ENCODE results near the gene GPR132.

The GPR132 gene

GRCh38 chr14:105047283-105048016, 17.8 kb downstream of the GPR132 start:
- no peak overlapping the region for H3K4me2 ChIP-seq (ENCODE audit: low read length, poor library complexity, severe bottlenecking)
- H3K4me3 ChIP-seq (ENCODE audit: insufficient read depth in 1 of 2, low read depth in 1 of 2, low read length in 2 of 2): no peak overlapping the region
- H3K9ac ChIP-seq (ENCODE audit: low read length): no peak overlapping the region
- H3K14ac ChIP-seq (ENCODE audit: low read length in 2 of 2): no peak overlapping the region
- no peak overlapping the region for H2BK5ac ChIP-seq (ENCODE audit: low read depth, low read length, poor library complexity, severe bottlenecking)
- no peaks in the 10 kb centered on the region for H3K9me3 ChIP-seq (ENCODE audit: control insufficient read depth, low read length)
- H2AK5ac ChIP-seq (ENCODE audit: low read length, severe bottlenecking): peak overlapping the region; percentile 74
- H3K36me3 ChIP-seq (ENCODE audit: control insufficient read depth in 1 of 2, insufficient read depth in 2 of 2, low read depth in 1 of 2, low read length in 2 of 2): peaks cover 0 to 4% of the 10 kb centered on the region in 2 experiments
- no peak for DNase-seq
- H3K4ac ChIP-seq (ENCODE audit: low read depth in 1 of 2, low read length in 2 of 2): no peak overlapping the region
- no peak overlapping the region for H3K27ac ChIP-seq (ENCODE audit: low read length, poor library complexity, severe bottlenecking)
- no peak overlapping the region for H2BK120ac ChIP-seq (ENCODE audit: low read depth, low read length)
- H3K23ac ChIP-seq (ENCODE audit: low read length in 2 of 2): no peak overlapping the region
- H3K18ac ChIP-seq (ENCODE audit: low read depth in 1 of 2, low read length in 2 of 2): no peak overlapping the region
- peak overlapping the region; percentile 52 for H4K91ac ChIP-seq (ENCODE audit: low read length)
- no peak overlapping the region for H4K8ac ChIP-seq (ENCODE audit: low read length)
- no peak overlapping the region for H2AFZ ChIP-seq (ENCODE audit: low read depth, low read length)
- H3K4me1 ChIP-seq (ENCODE audit: control insufficient read depth, insufficient read depth, low read depth, low read length): peaks cover 18% of the 10 kb centered on the region
- no peak overlapping the region for H2BK15ac ChIP-seq (ENCODE audit: low read depth, poor library complexity, severe bottlenecking)
- 88% methylated on average over 21 of the region's 24 CpGs for WGBS
- peaks cover 0 to 23% of the 10 kb centered on the region in 2 experiments for H3K27me3 ChIP-seq (ENCODE audit: control insufficient read depth in 1 of 2, insufficient read depth in 1 of 2, low read length in 2 of 2)
- H2BK12ac ChIP-seq (ENCODE audit: low read length in 2 of 2): no peak overlapping the region
- no peaks in the 10 kb centered on the region for H3K79me1 ChIP-seq (replicated peaks; ENCODE audit: low read length, poor library complexity, severe bottlenecking)

- Histone ChIP-seq H3K14ac (ENCODE audit: low read length in 2 of 2) (no peak overlapping the region), H2BK120ac (ENCODE audit: low read depth, low read length) (no peak overlapping the region), H3K4me1 (ENCODE audit: control insufficient read depth, insufficient read depth, low read depth, low read length) (peaks cover 17% of the 10 kb centered on the region), H3K4me3 (ENCODE audit: insufficient read depth in 1 of 2, low read depth in 1 of 2, low read length in 2 of 2) (no peak overlapping the region), H2BK15ac (ENCODE audit: low read depth, poor library complexity, severe bottlenecking) (no peak overlapping the region), H3K27me3 (ENCODE audit: control insufficient read depth in 1 of 2, insufficient read depth in 1 of 2, low read length in 2 of 2) (peaks cover 0 to 28% of the 10 kb centered on the region in 2 experiments), H2AK5ac (ENCODE audit: low read length, severe bottlenecking) (peak overlapping the region; percentile 74), H4K8ac (ENCODE audit: low read length) (no peak overlapping the region), H3K27ac (ENCODE audit: low read length, poor library complexity, severe bottlenecking) (no peak overlapping the region), H2AFZ (ENCODE audit: low read depth, low read length) (no peak overlapping the region), H3K4me2 (ENCODE audit: low read length, poor library complexity, severe bottlenecking) (no peak overlapping the region), H3K9ac (ENCODE audit: low read length) (no peak overlapping the region), H3K36me3 (ENCODE audit: control insufficient read depth in 1 of 2, insufficient read depth in 2 of 2, low read depth in 1 of 2, low read length in 2 of 2) (peaks cover 0 to 4% of the 10 kb centered on the region in 2 experiments), H3K4ac (ENCODE audit: low read depth in 1 of 2, low read length in 2 of 2) (no peak overlapping the region), H3K9me3 (ENCODE audit: control insufficient read depth, low read length) (no peaks in the 10 kb centered on the region), H3K23ac (ENCODE audit: low read length in 2 of 2) (no peak overlapping the region), H2BK5ac (ENCODE audit: low read depth, low read length, poor library complexity, severe bottlenecking) (no peak overlapping the region), H4K91ac (ENCODE audit: low read length) (no peak overlapping the region), H3K79me1 (replicated peaks; ENCODE audit: low read length, poor library complexity, severe bottlenecking) (no peaks in the 10 kb centered on the region), H2BK12ac (ENCODE audit: low read length in 2 of 2) (no peak overlapping the region), H3K18ac (ENCODE audit: low read depth in 1 of 2, low read length in 2 of 2) (no peak overlapping the region)
- DNase-seq: no peak
- 93% methylated on average over 9 of the region's 9 CpGs for WGBS
Measured at GRCh38 chr14:105046891-105047282, 18.3 kb downstream of the GPR132 start.

DNA sequence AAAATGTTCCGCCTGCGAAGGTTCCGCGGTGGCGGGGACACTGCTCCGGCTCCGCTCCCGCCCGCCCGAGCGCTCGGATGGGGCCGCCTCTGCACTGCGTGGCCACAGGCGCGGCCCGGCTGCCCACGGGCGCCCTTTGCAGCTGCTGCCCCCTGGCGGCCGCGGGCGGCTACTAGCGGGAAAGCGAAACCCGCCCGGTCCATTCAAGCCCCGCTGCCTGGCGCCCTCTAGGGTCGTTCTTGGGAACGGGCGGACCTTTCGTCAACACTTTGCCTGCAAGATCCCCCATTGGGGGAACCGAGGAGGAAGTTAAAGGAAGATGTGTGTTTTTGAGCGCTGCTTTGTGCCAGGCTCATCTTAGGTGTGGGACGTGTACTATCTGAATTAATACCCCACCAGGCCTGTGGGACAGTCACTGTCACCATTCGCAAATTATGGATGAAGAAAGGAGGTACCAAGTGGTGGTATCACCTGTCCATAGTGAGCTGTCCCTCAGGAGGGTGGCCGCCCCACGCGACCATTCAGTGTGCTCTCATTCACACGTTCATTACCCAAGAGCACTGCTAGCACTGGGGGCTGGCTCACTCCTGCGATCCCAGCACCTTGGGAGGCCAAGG, 19.4 kb downstream of the GPR132 start:
- no peak overlapping the region for H3K14ac ChIP-seq (ENCODE audit: low read length in 2 of 2)
- no peak overlapping the region for H3K18ac ChIP-seq (ENCODE audit: low read depth in 1 of 2, low read length in 2 of 2)
- H2AFZ ChIP-seq (ENCODE audit: low read depth, low read length): no peak overlapping the region
- no peak overlapping the region for H2AK5ac ChIP-seq (ENCODE audit: low read length, severe bottlenecking)
- no peak overlapping the region for H2BK12ac ChIP-seq (ENCODE audit: low read length in 2 of 2)
- peak; percentile 78 for DNase-seq
- no peak overlapping the region for H3K9ac ChIP-seq (ENCODE audit: low read length)
- no peak overlapping the region for H3K4me3 ChIP-seq (ENCODE audit: insufficient read depth in 1 of 2, low read depth in 1 of 2, low read length in 2 of 2)
- no peak overlapping the region for H3K23ac ChIP-seq (ENCODE audit: low read length in 2 of 2)
- H3K79me1 ChIP-seq (replicated peaks; ENCODE audit: low read length, poor library complexity, severe bottlenecking): no peaks in the 10 kb centered on the region
- no peak overlapping the region for H2BK15ac ChIP-seq (ENCODE audit: low read depth, poor library complexity, severe bottlenecking)
- no peak overlapping the region for H3K27ac ChIP-seq (ENCODE audit: low read length, poor library complexity, severe bottlenecking)
- peak overlapping the region; percentile 35 for H4K91ac ChIP-seq (ENCODE audit: low read length)
- peaks cover 0 to 4% of the 10 kb centered on the region in 2 experiments for H3K36me3 ChIP-seq (ENCODE audit: control insufficient read depth in 1 of 2, insufficient read depth in 2 of 2, low read depth in 1 of 2, low read length in 2 of 2)
- H4K8ac ChIP-seq (ENCODE audit: low read length): peak overlapping the region; percentile 86
- no peak overlapping the region for H3K4ac ChIP-seq (ENCODE audit: low read depth in 1 of 2, low read length in 2 of 2)
- peaks cover 0 to 31% of the 10 kb centered on the region in 2 experiments for H3K27me3 ChIP-seq (ENCODE audit: control insufficient read depth in 1 of 2, insufficient read depth in 1 of 2, low read length in 2 of 2)
- H2BK120ac ChIP-seq (ENCODE audit: low read depth, low read length): no peak overlapping the region
- H3K4me1 ChIP-seq (ENCODE audit: control insufficient read depth, insufficient read depth, low read depth, low read length): peaks cover 13% of the 10 kb centered on the region
- H2BK5ac ChIP-seq (ENCODE audit: low read depth, low read length, poor library complexity, severe bottlenecking): no peak overlapping the region
- no peaks in the 10 kb centered on the region for H3K9me3 ChIP-seq (ENCODE audit: control insufficient read depth, low read length)
- 6% methylated on average over 42 of the region's 42 CpGs for WGBS
- no peak overlapping the region for H3K4me2 ChIP-seq (ENCODE audit: low read length, poor library complexity, severe bottlenecking)

GRCh38 chr14:105043641-105044040, 21.6 kb downstream of the GPR132 start:
- DNase-seq: no peak
- Histone ChIP-seq H3K14ac (ENCODE audit: low read length in 2 of 2) (no peak overlapping the region), H3K79me1 (replicated peaks; ENCODE audit: low read length, poor library complexity, severe bottlenecking) (no peaks in the 10 kb centered on the region), H3K23ac (ENCODE audit: low read length in 2 of 2) (no peak overlapping the region), H3K4me2 (ENCODE audit: low read length, poor library complexity, severe bottlenecking) (no peak overlapping the region), H2BK5ac (ENCODE audit: low read depth, low read length, poor library complexity, severe bottlenecking) (no peak overlapping the region), H2AFZ (ENCODE audit: low read depth, low read length) (no peak overlapping the region), H3K9me3 (ENCODE audit: control insufficient read depth, low read length) (no peaks in the 10 kb centered on the region), H4K8ac (ENCODE audit: low read length) (no peak overlapping the region), H3K4me3 (ENCODE audit: insufficient read depth in 1 of 2, low read depth in 1 of 2, low read length in 2 of 2) (no peak overlapping the region), H3K27me3 (ENCODE audit: control insufficient read depth in 1 of 2, insufficient read depth in 1 of 2, low read length in 2 of 2) (peaks cover 0 to 31% of the 10 kb centered on the region in 2 experiments), H3K36me3 (ENCODE audit: control insufficient read depth in 1 of 2, insufficient read depth in 2 of 2, low read depth in 1 of 2, low read length in 2 of 2) (peaks cover 0 to 4% of the 10 kb centered on the region in 2 experiments), H3K18ac (ENCODE audit: low read depth in 1 of 2, low read length in 2 of 2) (no peak overlapping the region), H2AK5ac (ENCODE audit: low read length, severe bottlenecking) (peak overlapping the region; percentile 20), H2BK120ac (ENCODE audit: low read depth, low read length) (no peak overlapping the region), H3K9ac (ENCODE audit: low read length) (no peak overlapping the region), H2BK15ac (ENCODE audit: low read depth, poor library complexity, severe bottlenecking) (no peak overlapping the region), H3K4me1 (ENCODE audit: control insufficient read depth, insufficient read depth, low read depth, low read length) (peaks cover 9% of the 10 kb centered on the region), H3K27ac (ENCODE audit: low read length, poor library complexity, severe bottlenecking) (no peak overlapping the region), H4K91ac (ENCODE audit: low read length) (no peak overlapping the region), H3K4ac (ENCODE audit: low read depth in 1 of 2, low read length in 2 of 2) (no peak overlapping the region), H2BK12ac (ENCODE audit: low read length in 2 of 2) (no peak overlapping the region)
- 81% methylated on average over 7 of the region's 7 CpGs for WGBS
